GM23338 (cell line): ENCODE measurements around the gene TMC2.

ENCODE experiments used
- CREB1 ChIP-seq: fragments of 250-450 bp; sonication (Bioruptor Pico); IDR thresholded peaks from 2 replicates; pipeline ENCODE4 v1.5.0; 2020; ENCODE audit warnings: low read depth, mild to moderate bottlenecking, moderate library complexity
- CTCF ChIP-seq, 2 experiments: fragments of 200-600 bp in 1 of 2; sonication (generic) in 1 of 2; conservative IDR thresholded peaks; 2 replicates each; pipeline versions ENCODE4 v1.5.1 to v1.6.1; 2016 to 2017; ENCODE audit warnings: antibody characterized with exemption in 2 of 2, low read depth in 2 of 2, mild to moderate bottlenecking in 2 of 2, moderate library complexity in 1 of 2
- EZH2 ChIP-seq: fragments of 200-600 bp; sonication (generic); IDR thresholded peaks from one replicate; pipeline ENCODE4 v1.8.0; 2017; ENCODE audit warnings: antibody characterized with exemption, mild to moderate bottlenecking, low read depth; ENCODE audit not compliant: unreplicated experiment
- EZH2phosphoT487 ChIP-seq: fragments of 200-600 bp; sonication (generic); IDR thresholded peaks from one replicate; pipeline ENCODE4 v1.8.1; 2018; ENCODE audit warnings: antibody characterized with exemption; ENCODE audit not compliant: unreplicated experiment
- JUNB ChIP-seq: IDR thresholded peaks from one replicate; pipeline ENCODE4 v1.6.1; 2016; ENCODE audit warnings: antibody characterized with exemption; ENCODE audit not compliant: unreplicated experiment

- TF ChIP-seq CTCF (conservative IDR thresholded peaks at IDR 0.05; ENCODE audit: low read depth in 2 of 2) (no peak), CREB1 (CRISPR knock-in tag) (no peak), JUNB (no peak), EZH2 (no peak), EZH2phosphoT487 (no peak)
These were observed 82.4 kb downstream of the TMC2 start for GRCh38 chr20:2618815-2619214.
